ENCODE measurements around the gene CNNM4.

- TF ChIP-seq RAD21 (IDR thresholded peaks at IDR 0.05; ENCODE audit: low read length), result no peak
- no peak for TF ChIP-seq USF1 (IDR thresholded peaks at IDR 0.05; ENCODE audit: borderline replicate concordance, low read depth)
- no peak for TF ChIP-seq CTCF (IDR thresholded peaks at IDR 0.05)
- no peak for TF ChIP-seq POLR2AphosphoS5 (IDR thresholded peaks at IDR 0.05; ENCODE audit: low read depth, low read length)
- no peak for TF ChIP-seq EP300 (IDR thresholded peaks at IDR 0.05; ENCODE audit: borderline replicate concordance in 1 of 2, low read depth in 1 of 2, low read length in 1 of 2)
- no peak for TF ChIP-seq YY1 (IDR thresholded peaks at IDR 0.05; ENCODE audit: low read depth)
- no peak for TF ChIP-seq TAF1 (IDR thresholded peaks at IDR 0.05; ENCODE audit: borderline replicate concordance, low read depth, low read length)
- no peak for TF ChIP-seq MXI1 (IDR thresholded peaks at IDR 0.05; ENCODE audit: low read depth, low read length)
- TF ChIP-seq EZH2phosphoT487 (IDR thresholded peaks at IDR 0.05; ENCODE audit: borderline replicate concordance, low read depth), result no peak
- TF ChIP-seq ELF1 (IDR thresholded peaks at IDR 0.05), result no peak
- TF ChIP-seq JUND (IDR thresholded peaks at IDR 0.05), result no peak
- no peak for TF ChIP-seq NRF1 (IDR thresholded peaks at IDR 0.05; ENCODE audit: low read depth, low read length)
- no peak for TF ChIP-seq RFX5 (IDR thresholded peaks at IDR 0.05; ENCODE audit: low read length)
Measured at GRCh38 chr2:96835830-96836229, 75.1 kb downstream of the CNNM4 start.
